Measurements from ENCODE around the gene KCNK5. TPM values are rescaled to one million over a fixed set of nuclear protein-coding genes. Genes with fewer than 3 reads are reported as not detected.

Gene KCNK5
- total and polyA plus RNA-seq, 9 of the 15 experiments (the other 6 are each of a cell fraction or from before 2014, with no cell fraction given), result 1.5 to 45.8 (median 25.8) TPM

DNA sequence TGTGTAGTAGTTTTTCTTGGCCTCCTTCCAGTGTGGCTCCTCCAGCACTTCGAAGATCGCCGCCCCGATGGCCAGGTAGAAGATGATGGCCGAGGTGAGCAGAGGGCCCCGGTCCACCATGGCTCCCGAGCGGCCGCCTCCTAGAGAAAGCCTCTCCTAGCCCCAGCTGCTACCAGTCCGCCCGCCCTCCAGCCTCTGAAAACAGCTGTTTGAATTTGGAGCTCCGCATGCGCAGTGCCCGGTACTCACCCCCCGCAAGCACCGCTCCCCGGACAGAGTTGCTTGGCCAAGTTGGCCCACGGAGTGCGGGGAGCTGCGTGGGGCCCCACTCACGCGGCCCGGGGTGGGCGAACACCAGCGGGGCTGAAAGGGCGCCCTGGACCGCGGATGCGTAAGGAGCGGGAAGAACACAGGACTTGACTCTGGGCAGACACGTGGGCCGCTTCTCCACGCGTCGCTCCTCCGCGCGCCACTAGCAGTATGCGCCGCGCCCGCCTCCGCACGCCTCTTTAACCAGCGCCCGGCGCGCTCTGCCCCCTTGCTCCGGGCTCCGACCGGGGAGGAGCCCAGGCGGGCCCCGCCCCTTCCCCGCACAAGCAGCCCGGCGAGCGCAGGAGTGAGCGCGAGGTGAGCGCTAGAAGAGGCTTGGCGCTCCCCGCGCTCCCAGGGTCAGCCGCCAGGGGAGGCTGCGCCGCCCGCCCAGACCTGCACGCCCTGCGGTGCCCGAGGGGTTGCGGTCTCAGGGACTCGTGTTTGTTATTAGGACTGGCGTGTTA is at the start of gene KCNK5 (continued):
- TF ChIP-seq, protein P1, sequence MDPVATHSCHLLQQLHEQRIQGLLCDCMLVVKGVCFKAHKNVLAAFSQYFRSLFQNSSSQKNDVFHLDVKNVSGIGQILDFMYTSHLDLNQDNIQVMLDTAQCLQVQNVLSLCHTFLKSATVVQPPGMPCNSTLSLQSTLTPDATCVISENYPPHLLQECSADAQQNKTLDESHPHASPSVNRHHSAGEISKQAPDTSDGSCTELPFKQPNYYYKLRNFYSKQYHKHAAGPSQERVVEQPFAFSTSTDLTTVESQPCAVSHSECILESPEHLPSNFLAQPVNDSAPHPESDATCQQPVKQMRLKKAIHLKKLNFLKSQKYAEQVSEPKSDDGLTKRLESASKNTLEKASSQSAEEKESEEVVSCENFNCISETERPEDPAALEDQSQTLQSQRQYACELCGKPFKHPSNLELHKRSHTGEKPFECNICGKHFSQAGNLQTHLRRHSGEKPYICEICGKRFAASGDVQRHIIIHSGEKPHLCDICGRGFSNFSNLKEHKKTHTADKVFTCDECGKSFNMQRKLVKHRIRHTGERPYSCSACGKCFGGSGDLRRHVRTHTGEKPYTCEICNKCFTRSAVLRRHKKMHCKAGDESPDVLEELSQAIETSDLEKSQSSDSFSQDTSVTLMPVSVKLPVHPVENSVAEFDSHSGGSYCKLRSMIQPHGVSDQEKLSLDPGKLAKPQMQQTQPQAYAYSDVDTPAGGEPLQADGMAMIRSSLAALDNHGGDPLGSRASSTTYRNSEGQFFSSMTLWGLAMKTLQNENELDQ (CRISPR knock-in tag; IDR thresholded peaks at IDR 0.05; ENCODE audit: borderline replicate concordance), result no peak
- TF ChIP-seq ZNF121 (CRISPR knock-in tag; conservative IDR thresholded peaks at IDR 0.05), result no peak
- TF ChIP-seq RHOXF2B (CRISPR knock-in tag; conservative IDR thresholded peaks at IDR 0.05), result no peak
- TF ChIP-seq, protein P2, sequence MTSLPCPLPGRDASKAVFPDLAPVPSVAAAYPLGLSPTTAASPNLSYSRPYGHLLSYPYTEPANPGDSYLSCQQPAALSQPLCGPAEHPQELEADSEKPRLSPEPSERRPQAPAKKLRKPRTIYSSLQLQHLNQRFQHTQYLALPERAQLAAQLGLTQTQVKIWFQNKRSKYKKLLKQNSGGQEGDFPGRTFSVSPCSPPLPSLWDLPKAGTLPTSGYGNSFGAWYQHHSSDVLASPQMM (CRISPR knock-in tag; IDR thresholded peaks at IDR 0.05), result no peak
- TF ChIP-seq HNRNPL (IDR thresholded peaks at IDR 0.05; ENCODE audit: low read depth, low read length), result peak; percentile 95
- TF ChIP-seq, protein P3, sequence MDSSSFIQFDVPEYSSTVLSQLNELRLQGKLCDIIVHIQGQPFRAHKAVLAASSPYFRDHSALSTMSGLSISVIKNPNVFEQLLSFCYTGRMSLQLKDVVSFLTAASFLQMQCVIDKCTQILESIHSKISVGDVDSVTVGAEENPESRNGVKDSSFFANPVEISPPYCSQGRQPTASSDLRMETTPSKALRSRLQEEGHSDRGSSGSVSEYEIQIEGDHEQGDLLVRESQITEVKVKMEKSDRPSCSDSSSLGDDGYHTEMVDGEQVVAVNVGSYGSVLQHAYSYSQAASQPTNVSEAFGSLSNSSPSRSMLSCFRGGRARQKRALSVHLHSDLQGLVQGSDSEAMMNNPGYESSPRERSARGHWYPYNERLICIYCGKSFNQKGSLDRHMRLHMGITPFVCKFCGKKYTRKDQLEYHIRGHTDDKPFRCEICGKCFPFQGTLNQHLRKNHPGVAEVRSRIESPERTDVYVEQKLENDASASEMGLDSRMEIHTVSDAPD (CRISPR knock-in tag; IDR thresholded peaks at IDR 0.05), result no peak
- no peak for TF ChIP-seq FOXA1 (IDR thresholded peaks at IDR 0.05; ENCODE audit: borderline replicate concordance)
- TF ChIP-seq CREB1 (IDR thresholded peaks at IDR 0.05), result peak; percentile 94
- TF ChIP-seq CREB1 (CRISPR knock-in tag; IDR thresholded peaks at IDR 0.05), result peak; percentile 92
- no peak for TF ChIP-seq CBFA2T2 (conservative IDR thresholded peaks at IDR 0.05)
- TF ChIP-seq BACH1 (tag; IDR thresholded peaks at IDR 0.05), result no peak
- TF ChIP-seq TSC22D4 (tag; IDR thresholded peaks at IDR 0.05), result no peak
- TF ChIP-seq ZKSCAN8 (CRISPR knock-in tag; IDR thresholded peaks at IDR 0.05), result no peak
- TF ChIP-seq PHB (CRISPR knock-in tag; IDR thresholded peaks at IDR 0.05), result no peak
- TF ChIP-seq, protein P4, sequence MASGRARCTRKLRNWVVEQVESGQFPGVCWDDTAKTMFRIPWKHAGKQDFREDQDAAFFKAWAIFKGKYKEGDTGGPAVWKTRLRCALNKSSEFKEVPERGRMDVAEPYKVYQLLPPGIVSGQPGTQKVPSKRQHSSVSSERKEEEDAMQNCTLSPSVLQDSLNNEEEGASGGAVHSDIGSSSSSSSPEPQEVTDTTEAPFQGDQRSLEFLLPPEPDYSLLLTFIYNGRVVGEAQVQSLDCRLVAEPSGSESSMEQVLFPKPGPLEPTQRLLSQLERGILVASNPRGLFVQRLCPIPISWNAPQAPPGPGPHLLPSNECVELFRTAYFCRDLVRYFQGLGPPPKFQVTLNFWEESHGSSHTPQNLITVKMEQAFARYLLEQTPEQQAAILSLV (tag; IDR thresholded peaks at IDR 0.05), result no peak
- peak; percentile 74 for TF ChIP-seq HCFC1 (IDR thresholded peaks at IDR 0.05; ENCODE audit: low read depth, low read length)
- TF ChIP-seq, protein P5, sequence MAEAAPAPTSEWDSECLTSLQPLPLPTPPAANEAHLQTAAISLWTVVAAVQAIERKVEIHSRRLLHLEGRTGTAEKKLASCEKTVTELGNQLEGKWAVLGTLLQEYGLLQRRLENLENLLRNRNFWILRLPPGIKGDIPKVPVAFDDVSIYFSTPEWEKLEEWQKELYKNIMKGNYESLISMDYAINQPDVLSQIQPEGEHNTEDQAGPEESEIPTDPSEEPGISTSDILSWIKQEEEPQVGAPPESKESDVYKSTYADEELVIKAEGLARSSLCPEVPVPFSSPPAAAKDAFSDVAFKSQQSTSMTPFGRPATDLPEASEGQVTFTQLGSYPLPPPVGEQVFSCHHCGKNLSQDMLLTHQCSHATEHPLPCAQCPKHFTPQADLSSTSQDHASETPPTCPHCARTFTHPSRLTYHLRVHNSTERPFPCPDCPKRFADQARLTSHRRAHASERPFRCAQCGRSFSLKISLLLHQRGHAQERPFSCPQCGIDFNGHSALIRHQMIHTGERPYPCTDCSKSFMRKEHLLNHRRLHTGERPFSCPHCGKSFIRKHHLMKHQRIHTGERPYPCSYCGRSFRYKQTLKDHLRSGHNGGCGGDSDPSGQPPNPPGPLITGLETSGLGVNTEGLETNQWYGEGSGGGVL (CRISPR knock-in tag; IDR thresholded peaks at IDR 0.05), result no peak
- TF ChIP-seq ZNF780A (CRISPR knock-in tag; IDR thresholded peaks at IDR 0.05), result no peak
- TF ChIP-seq, protein P6, sequence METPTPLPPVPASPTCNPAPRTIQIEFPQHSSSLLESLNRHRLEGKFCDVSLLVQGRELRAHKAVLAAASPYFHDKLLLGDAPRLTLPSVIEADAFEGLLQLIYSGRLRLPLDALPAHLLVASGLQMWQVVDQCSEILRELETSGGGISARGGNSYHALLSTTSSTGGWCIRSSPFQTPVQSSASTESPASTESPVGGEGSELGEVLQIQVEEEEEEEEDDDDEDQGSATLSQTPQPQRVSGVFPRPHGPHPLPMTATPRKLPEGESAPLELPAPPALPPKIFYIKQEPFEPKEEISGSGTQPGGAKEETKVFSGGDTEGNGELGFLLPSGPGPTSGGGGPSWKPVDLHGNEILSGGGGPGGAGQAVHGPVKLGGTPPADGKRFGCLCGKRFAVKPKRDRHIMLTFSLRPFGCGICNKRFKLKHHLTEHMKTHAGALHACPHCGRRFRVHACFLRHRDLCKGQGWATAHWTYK (CRISPR knock-in tag; IDR thresholded peaks at IDR 0.05), result peak; percentile 79
- TF ChIP-seq NELFE (IDR thresholded peaks at IDR 0.05; ENCODE audit: insufficient read depth, insufficient read length), result no peak
